Vagina (tissue), 2 donors: ENCODE measurements around the gene HTRA2. TPM values are rescaled to one million over a fixed set of nuclear protein-coding genes. Genes with fewer than 3 reads are reported as not detected.
A peak's percentile ranks its signal among the peaks of the same experiment; 100 is the strongest.
"Not testable (repeated sequence)": the region's sequence is repeated elsewhere in the genome, so short reads cannot be mapped to it uniquely, and the experiment has no call there.

Experiments used
- DNase-seq, 2 donors: peaks; one replicate each; pipeline ENCODE4 v3.0.0-alpha.2; 2017; ENCODE audit errors: extremely low spot score in 2 of 2
- H3K27ac ChIP-seq: fragments of 200-600 bp; sonication (generic); one replicate; pipeline ENCODE4 v1.5.1; 2019
- H3K27me3 ChIP-seq: fragments of 200-600 bp; sonication (generic); one replicate; pipeline ENCODE4 v1.5.1; 2019
- H3K36me3 ChIP-seq, 2 donors: fragments of 200-600 bp; sonication (generic); one replicate each; pipeline ENCODE4 v1.5.1; 2017 to 2019
- H3K4me1 ChIP-seq: fragments of 200-600 bp; sonication (generic); one replicate; pipeline ENCODE4 v1.5.1; 2019
- H3K4me3 ChIP-seq, 2 donors: fragments of 200-600 bp; sonication (generic); 1 replicate in 1 of 2; 2 replicates in 1 of 2; pipeline ENCODE4 v1.5.1; 2016 to 2019
- H3K9me3 ChIP-seq: fragments of 200-600 bp; sonication (generic); one replicate; pipeline ENCODE4 v1.5.1; 2019
- CTCF ChIP-seq, 3 experiments: fragments of 450-650 bp in 2 of 3; fragments of 200-600 bp in 1 of 3; sonication (generic) in 1 of 3; IDR thresholded peaks; one replicate each; pipeline ENCODE4 v1.5.1; 2017 to 2019; ENCODE audit warnings: antibody characterized with exemption in 3 of 3, mild to moderate bottlenecking in 2 of 3, moderate library complexity in 2 of 3
- POLR2A ChIP-seq, 2 donors: fragments of 450-650 bp; IDR thresholded peaks; one replicate each; pipeline ENCODE4 v1.6.1; 2017; ENCODE audit warnings: antibody characterized with exemption in 2 of 2, mild to moderate bottlenecking in 2 of 2, moderate library complexity in 2 of 2
- POLR2AphosphoS5 ChIP-seq, 2 donors: sonication (generic); formaldehyde crosslinking; IDR thresholded peaks; one replicate each; pipeline ENCODE4 v1.9.0; 2017; ENCODE audit warnings: antibody characterized with exemption in 2 of 2, mild to moderate bottlenecking in 2 of 2, low read depth in 1 of 2; ENCODE audit not compliant: insufficient read depth in 1 of 2
- intact Hi-C: fragments of 100-400 bp; cut with DNase I; formaldehyde crosslinking; loops from one replicate; pipeline ENCODE4 v1.15.1; 2023
- total RNA-seq: library from RNA; depleted of rRNA; stranded (reverse); fragments of >200 nt; gene quantifications from one replicate; pipeline ENCODE4 v1.2.3, GENCODE V29; 2016

Gene HTRA2
- 24.3 TPM for total RNA-seq

GRCh38 chr2:74529357-74530238 is at the start of gene HTRA2, which contains the start of gene AUP1:
Gene HTRA2 (plus strand): TSS chr2:74529933. CDS start chr2:74530007, 74 bp downstream.
Gene AUP1 (minus strand): TSS chr2:74529706. CDS start chr2:74529629, 77 bp downstream.
- peak in 1 of 2 donors; percentile 99 for DNase-seq
- Histone ChIP-seq H3K9me3 (no peaks in the 10 kb centered on the region), H3K4me3 (peak within 1 kb of the TSS; percentile 87 to 88), H3K27me3 (no peaks in the 10 kb centered on the region), H3K27ac (peak within 1 kb of the TSS; percentile 85), H3K36me3 (peaks cover 0 to 25% of the 10 kb centered on the region in 2 donors), H3K4me1 (peaks cover 33% of the 10 kb centered on the region)
- intact Hi-C loops: loop anchor here (2.0 kb wide), 1 partner anchor 65 kb away; the partner anchor contains the start of gene MOGS
- TF ChIP-seq POLR2A (IDR thresholded peaks at IDR 0.05): peak in 1 of 2 donors; percentile 64
- TF ChIP-seq POLR2AphosphoS5 (IDR thresholded peaks at IDR 0.05; ENCODE audit: insufficient read depth in 1 of 2, low read depth in 1 of 2): peak; percentile 97
- TF ChIP-seq CTCF (IDR thresholded peaks at IDR 0.05): no peak

- DNase-seq: no peak
- Histone ChIP-seq H3K27ac (no peak overlapping the region), H3K9me3 (no peaks in the 10 kb centered on the region), H3K4me3 (peak overlapping the region; percentile 75 to 79), H3K36me3 (peaks cover 0 to 5% of the 10 kb centered on the region in 2 donors), H3K27me3 (no peaks in the 10 kb centered on the region), H3K4me1 (peaks cover 35% of the 10 kb centered on the region)
- TF ChIP-seq POLR2AphosphoS5 (IDR thresholded peaks at IDR 0.05; ENCODE audit: insufficient read depth in 1 of 2, low read depth in 1 of 2) (no peak), CTCF (IDR thresholded peaks at IDR 0.05) (no peak), POLR2A (IDR thresholded peaks at IDR 0.05) (no peak)
- intact Hi-C loops: loop anchor here (10.0 kb wide), 1 partner anchor 747 kb away; the partner anchor contains the start of gene TPRKB
These were observed 48.3 kb upstream of the HTRA2 start for GRCh38 chr2:74481431-74481830.

GRCh38 chr2:74481961-74482800 is 47.6 kb upstream of the HTRA2 start:
- no peaks in the 10 kb centered on the region for H3K9me3 ChIP-seq
- H3K27ac ChIP-seq: peak overlapping the region; percentile 87
- peaks cover 35% of the 10 kb centered on the region for H3K4me1 ChIP-seq
- no peaks in the 10 kb centered on the region for H3K27me3 ChIP-seq
- intact Hi-C loops: loop anchor here (2.0 to 10.0 kb wide), 2 partner anchors 105 to 747 kb away; partner anchors contain the start of gene TPRKB
- peaks cover 0 to 5% of the 10 kb centered on the region in 2 donors for H3K36me3 ChIP-seq
- peak overlapping the region; percentile 75 to 79 for H3K4me3 ChIP-seq
- DNase-seq: no peak
- no peak for TF ChIP-seq POLR2AphosphoS5 (IDR thresholded peaks at IDR 0.05; ENCODE audit: insufficient read depth in 1 of 2, low read depth in 1 of 2)
- no peak for TF ChIP-seq CTCF (IDR thresholded peaks at IDR 0.05)
- TF ChIP-seq POLR2A (IDR thresholded peaks at IDR 0.05): no peak

- no peaks in the 10 kb centered on the region for H3K9me3 ChIP-seq
- H3K27ac ChIP-seq: peak within 1 kb of the TSS; percentile 87
- no peaks in the 10 kb centered on the region for H3K27me3 ChIP-seq
- peaks cover 35% of the 10 kb centered on the region for H3K4me1 ChIP-seq
- H3K36me3 ChIP-seq: no peaks in the 10 kb centered on the region
- TF ChIP-seq POLR2A (IDR thresholded peaks at IDR 0.05): peak in 1 of 2 donors; percentile 29
- TF ChIP-seq POLR2AphosphoS5 (IDR thresholded peaks at IDR 0.05; ENCODE audit: insufficient read depth in 1 of 2, low read depth in 1 of 2): peak; percentile 89 to 98
- peak; percentile 49 to 83 (median 76) for TF ChIP-seq CTCF (IDR thresholded peaks at IDR 0.05)
- peak in 1 of 2 donors; percentile 98 for DNase-seq
- intact Hi-C loops: loop anchor here (2.0 to 10.0 kb wide), 2 partner anchors 104 to 748 kb away; partner anchors contain the start of gene TPRKB
- peak within 1 kb of the TSS; percentile 75 to 79 for H3K4me3 ChIP-seq
These were observed 46.7 kb upstream of the HTRA2 start, which contains the start of the genes CCDC142 and TTC31 for GRCh38 chr2:74482801-74483674. Gene CCDC142 (minus strand): TSS chr2:74482998. CDS start chr2:74482837, 161 bp downstream. Gene TTC31 (plus strand): TSS chr2:74483081. CDS start chr2:74483096, 15 bp downstream.

- Histone ChIP-seq H3K27ac (peak overlapping the region; percentile 87), H3K4me3 (peak overlapping the region; percentile 75 to 79), H3K4me1 (peaks cover 35% of the 10 kb centered on the region)
- not testable (repeated sequence) for H3K36me3 ChIP-seq, DNase-seq, H3K9me3 ChIP-seq, H3K27me3 ChIP-seq
- intact Hi-C loops: loop anchor here (2.0 to 10.0 kb wide), 2 partner anchors 103 to 749 kb away; partner anchors contain the start of gene TPRKB
These were observed 46.0 kb upstream of the HTRA2 start for GRCh38 chr2:74483675-74484164.
